ENCODE measurements around the gene TMEM18.

DNA sequence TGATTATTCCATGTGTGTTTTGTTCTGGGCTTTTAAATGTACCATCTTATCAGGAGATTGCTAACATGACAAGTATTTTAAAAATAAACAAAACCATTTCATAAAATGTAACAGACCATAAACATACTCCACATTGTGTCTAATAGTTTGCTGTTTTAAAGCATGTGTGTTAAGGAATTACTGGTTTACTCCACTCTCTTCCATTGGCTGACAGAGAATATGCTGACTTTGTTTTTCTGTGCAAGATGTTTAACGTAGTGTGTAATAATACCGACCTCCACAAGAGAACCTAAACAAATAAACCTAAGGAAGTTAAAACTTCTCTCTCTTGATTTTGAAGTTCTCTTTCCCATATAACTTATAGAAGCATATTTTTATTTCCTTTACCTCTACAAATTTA lies 17.0 kb upstream of the TMEM18 start:
- TF ChIP-seq, protein P1, sequence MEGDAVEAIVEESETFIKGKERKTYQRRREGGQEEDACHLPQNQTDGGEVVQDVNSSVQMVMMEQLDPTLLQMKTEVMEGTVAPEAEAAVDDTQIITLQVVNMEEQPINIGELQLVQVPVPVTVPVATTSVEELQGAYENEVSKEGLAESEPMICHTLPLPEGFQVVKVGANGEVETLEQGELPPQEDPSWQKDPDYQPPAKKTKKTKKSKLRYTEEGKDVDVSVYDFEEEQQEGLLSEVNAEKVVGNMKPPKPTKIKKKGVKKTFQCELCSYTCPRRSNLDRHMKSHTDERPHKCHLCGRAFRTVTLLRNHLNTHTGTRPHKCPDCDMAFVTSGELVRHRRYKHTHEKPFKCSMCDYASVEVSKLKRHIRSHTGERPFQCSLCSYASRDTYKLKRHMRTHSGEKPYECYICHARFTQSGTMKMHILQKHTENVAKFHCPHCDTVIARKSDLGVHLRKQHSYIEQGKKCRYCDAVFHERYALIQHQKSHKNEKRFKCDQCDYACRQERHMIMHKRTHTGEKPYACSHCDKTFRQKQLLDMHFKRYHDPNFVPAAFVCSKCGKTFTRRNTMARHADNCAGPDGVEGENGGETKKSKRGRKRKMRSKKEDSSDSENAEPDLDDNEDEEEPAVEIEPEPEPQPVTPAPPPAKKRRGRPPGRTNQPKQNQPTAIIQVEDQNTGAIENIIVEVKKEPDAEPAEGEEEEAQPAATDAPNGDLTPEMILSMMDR (conservative IDR thresholded peaks at IDR 0.05 in 1 of 2, IDR thresholded peaks at IDR 0.05 in 1 of 2; ENCODE audit: low read depth in 1 of 2, low read length in 2 of 2), result no peak
- no peak for TF ChIP-seq EZH2 (IDR thresholded peaks at IDR 0.05; ENCODE audit: low read length, missing control alignments)

All from fibroblast of lung (primary cell).